Activated effector memory CD4-positive, alpha-beta T cell treated with Interleukin-2 at 50 U/mL for 16 hours (primary cell): ENCODE data around the gene RNASE3.
"Not testable (repeated sequence)": the region's sequence is repeated elsewhere in the genome, so short reads cannot be mapped to it uniquely, and the experiment has no call there.

Experiments used
- DNase-seq: peaks from one replicate; pipeline ENCODE4 v3.0.0-alpha.2; 2020

RNASE3 gene

DNA sequence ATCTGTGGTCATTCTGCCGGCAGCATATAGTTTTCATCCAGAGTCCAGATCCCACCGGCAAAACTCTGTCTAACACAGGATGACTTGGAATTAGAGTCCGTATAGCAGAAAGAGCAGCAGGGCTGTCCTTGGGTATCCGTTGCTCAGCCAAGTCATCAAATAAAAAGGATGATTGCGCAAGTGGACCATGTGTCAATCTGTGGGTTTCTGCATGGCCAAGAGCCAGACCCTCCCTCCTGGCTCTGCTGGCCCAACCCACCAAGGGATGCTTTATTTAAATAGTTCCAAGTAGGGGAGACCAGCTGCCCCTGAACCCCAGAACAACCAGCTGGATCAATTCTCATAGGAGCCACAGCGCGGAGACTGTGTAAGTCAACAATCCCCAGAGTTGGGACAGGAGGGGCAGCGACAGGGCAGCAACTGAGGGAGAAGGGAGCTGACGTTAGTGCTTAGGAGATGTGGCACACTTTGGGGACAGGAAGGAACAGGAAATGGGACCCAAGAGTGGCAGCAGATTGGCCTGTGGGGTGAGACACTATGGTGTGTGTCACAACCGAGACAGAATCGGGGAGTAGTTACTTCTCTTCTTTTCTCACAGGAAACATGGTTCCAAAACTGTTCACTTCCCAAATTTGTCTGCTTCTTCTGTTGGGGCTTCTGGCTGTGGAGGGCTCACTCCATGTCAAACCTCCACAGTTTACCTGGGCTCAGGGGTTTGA is 28.0 kb downstream of the RNASE3 start:
- not testable (repeated sequence) for DNase-seq

DNA sequence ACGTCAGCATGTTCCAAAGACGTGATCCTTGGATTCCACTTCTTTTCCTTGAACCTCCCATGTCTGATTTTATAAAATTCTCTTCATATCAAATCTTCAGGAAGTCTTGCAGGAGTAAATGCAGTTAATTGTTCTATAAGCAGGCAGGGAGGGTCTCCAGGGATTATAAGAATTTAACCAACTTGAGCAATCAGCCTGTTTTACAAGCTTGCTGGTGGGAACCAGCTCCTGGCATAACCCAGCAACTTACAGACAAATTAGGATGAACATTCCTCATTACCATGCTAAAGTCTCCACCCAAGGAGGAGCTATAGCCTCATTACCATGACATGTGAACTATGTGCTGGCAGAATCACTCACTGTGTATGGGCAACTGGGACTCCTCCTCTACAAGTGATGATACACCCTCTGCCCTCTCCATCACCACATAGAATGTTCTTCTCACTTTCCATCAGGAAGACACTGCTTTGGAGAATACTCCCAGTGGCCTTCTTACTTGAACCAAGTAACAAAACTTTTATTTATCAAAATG is 32.6 kb downstream of the RNASE3 start:
- not testable (repeated sequence) for DNase-seq

DNA sequence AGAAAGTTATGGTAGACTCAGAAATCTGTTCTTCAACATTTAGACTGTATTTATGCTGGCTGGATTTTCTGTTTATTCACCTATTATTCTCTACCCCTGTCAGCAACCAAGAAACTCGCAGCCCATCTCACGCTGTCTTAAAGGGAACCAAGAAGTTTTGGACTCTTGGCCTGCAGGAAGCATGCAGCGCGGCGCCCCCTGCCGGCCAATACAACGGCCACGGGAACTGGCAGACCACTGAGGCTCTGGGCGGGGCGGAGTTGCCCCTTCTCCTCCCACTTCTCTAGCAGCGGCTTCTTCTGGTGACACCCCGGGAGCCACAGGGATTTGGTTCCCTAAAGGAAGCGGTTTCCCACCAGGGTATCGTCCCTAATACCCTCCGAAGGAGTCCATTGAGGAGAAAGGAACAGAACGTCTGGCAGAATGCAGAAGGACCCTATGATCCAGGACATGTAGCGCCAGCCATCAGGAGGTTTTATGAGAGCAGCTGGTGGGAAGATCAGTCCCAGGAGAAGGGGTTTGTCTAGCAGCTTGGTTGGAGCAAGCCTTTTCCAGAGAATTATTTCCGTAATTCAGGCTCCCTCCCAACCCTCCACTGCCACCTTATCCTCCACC is 43.1 kb downstream of the RNASE3 start:
- DNase-seq, result no peak

DNA sequence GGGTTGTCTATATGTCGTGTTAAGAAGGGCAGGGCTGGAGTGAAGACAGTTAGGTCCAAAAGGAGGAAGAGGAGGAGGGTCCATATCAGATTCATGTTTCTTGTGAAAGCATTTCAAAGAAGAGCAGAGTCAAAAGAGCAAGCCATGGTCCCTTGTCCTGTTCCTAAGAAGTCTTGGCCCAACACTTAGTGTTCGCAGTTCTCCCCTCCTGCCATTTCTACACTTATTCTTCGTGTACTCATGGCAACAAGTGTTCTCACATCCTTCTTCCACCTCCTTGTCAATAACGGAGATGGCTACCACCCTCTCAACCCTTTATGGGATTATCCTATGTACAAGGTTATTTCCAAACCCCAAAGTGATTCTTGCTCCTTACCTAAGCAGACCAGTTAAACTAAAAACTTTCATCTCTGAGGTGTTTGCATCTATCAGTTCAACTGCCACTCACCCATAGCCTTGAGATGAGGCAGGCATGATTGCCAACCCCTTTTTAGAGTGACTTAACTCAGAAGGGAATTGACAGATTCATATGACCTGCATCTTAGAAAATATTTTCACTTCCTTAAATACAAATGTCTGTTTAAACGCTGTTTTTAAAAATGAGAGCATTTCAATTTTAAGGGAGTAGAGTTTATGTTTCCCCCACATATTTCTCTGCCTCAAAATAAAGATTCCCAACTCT is 44.3 kb downstream of the RNASE3 start:
- DNase-seq, result no peak
